Midbrain (tissue), 1 donor: ENCODE results near the gene KCNJ14.

ENCODE experiments used
- DNase-seq: peaks from one replicate; lab custom pipeline; 2025; lab: John Stamatoyannopoulos, UW

The KCNJ14 gene

DNA sequence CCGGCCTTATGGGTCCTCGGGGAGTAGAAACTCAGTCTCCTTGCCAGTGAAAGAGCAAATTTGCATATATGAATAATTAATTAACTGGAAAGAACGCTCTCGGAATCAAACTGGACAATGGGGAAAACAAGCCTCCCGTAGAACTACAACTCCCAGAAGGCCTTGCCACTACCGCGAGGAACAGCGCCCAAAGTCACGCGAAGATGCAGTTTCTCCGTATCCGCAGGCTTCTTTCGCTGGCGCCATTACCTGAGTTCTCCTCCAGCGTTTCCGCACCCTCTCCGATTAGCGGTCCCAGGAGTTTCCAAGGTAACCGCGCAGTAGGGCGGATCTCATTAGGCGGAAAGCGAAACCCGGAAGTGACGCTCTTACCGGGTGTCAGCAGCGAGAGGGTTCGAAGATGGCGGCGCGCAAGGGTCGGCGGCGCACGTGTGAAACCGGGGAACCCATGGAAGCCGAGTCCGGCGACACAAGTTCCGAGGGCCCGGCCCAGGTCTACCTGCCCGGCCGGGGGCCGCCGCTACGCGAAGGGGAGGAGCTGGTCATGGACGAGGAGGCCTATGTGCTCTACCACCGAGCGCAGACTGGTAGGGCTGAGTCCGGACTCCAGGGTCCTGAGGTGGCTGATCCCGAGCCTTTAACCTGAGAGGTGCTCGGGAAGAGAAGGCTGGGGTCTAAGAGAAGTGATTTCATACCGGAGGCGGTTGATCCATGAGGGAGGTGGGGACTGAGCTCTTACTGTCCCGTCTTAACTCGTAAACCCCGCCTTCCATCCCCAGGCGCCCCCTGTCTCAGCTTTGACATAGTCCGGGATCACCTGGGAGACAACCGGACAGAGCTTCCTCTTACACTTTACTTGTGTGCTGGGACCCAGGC, 9.5 kb upstream of the KCNJ14 start, which contains the start of gene GRWD1:
Gene GRWD1, plus strand, starts transcription at position 378 of the 876 bp plus-strand sequence. Its CDS starts 23 bp downstream, at position 401.
- peak; percentile 94 for DNase-seq

DNA sequence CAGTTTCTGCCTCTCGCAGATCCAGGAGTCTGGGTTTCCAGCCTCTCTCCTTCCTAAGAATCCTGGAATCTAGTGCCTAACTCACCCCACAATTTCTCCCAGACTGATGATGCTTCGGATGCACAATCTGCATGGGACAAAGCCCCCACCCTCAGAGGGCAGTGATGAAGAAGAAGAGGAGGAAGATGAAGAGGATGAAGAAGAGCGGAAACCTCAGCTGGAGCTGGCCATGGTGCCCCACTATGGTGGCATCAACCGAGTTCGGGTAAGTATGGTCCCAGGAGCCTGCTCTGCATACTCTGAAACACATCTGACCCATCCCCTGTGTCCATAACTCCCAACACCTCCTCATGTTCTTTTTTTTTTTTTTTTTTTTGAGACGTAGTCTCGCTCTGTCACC, 8.8 kb upstream of the KCNJ14 start:
- DNase-seq = no peak

DNA sequence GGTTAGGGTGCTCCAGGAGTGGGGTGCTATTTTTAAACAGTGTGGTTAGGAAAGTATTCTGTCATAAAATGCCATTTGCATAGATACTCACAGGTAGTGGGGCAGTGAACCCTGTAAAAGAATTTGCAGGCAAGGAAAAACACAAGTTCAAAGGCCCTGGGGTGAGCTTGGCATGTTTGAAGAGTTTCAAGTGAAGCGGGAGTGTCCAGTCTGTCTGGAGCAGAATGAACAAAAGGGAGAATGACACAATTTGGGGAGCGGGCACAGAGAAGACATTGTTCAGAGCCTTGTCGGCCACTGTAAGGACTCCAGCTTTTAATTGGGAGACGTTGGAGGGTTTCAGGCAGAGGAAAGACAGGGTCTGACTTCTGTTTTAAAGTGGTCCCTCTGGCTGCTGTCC, 6.8 kb upstream of the KCNJ14 start:
- no peak for DNase-seq

DNA sequence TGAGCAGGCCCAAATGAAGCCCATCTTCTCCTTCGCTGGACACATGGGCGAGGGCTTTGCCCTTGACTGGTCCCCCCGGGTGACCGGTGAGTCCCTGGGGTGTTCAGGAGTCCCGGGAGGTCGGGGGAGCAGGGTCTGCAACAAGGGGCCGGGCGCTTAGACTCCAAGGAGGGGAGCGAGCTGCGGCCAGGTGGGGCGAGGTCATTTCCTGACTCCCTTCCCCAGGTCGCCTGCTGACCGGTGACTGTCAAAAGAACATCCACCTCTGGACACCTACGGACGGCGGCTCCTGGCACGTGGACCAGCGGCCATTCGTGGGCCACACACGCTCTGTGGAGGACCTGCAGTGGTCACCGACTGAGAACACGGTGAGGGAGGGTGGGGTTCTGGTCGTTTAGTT, 4.9 kb upstream of the KCNJ14 start:
- no peak for DNase-seq

DNA sequence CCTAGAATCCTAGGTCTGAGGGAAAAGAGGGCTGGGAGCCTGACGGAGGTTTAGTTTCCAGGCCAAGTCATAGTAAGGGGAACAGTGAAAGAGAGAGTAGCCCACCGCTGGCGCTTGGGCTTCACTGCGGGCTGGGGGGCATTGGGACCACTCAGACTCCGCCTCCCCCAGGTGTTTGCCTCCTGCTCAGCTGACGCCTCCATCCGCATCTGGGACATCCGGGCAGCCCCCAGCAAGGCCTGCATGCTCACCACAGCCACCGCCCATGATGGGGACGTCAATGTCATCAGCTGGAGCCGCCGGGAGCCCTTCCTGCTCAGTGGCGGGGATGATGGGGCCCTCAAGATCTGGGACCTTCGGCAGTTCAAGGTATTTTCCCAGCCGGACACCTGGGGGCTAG, 4.5 kb upstream of the KCNJ14 start:
- DNase-seq = no peak

DNA sequence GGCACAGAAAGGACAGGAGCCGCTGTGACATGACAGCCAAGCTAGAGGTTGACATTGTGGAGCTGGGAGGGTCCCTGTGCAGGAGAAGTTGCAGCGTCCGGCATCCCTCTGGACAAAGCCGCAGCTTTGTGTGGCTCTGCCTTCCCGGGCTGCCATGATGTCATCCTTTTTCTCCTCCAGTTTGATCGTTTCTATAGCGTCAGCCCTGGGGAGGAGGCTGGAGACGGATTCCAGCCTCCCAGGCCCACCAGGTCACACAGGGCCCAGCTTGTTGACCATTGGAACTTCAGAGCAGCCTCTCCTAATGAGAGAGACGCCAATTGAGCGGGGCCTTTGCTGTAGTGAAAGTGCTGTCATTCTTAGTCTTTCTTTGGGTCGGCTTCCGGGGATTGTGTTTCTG, 3.8 kb upstream of the KCNJ14 start:
- no peak for DNase-seq

DNA sequence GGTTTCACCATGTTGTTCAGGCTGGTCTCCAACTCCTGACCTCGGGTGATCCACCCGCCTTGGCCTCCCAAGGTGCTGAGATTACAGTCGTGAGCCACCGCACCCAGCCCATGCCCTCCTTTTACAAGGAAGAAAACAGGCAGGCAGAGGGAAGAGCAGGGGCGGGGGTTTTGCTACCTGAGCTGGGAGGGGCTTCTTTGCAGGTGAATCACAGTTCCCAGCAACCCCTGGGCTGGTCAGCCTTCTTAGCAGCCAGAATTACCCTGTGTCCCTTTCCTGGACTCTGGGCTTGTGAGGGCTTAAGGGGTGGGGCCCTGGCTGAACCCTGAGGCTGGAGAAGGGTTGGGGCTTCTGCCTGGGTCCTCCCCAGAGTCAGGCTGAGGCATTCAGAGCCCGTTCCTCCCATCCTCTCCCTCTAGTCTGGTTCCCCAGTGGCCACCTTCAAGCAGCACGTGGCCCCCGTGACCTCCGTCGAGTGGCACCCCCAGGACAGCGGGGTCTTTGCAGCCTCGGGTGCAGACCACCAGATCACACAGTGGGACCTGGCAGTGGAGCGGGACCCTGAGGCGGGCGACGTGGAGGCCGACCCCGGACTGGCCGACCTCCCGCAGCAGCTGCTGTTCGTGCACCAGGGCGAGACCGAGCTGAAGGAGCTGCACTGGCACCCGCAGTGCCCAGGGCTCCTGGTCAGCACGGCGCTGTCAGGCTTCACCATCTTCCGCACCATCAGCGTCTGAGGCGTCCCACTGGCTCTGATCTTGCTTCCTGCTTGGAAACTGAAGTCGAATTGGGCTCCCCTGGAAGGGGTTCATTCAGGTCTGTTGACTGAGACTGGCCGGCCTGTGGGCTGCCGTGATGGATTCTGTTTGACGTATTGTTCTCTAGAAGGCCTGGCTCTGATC, 2.8 kb upstream of the KCNJ14 start:
- no peak for DNase-seq

DNA sequence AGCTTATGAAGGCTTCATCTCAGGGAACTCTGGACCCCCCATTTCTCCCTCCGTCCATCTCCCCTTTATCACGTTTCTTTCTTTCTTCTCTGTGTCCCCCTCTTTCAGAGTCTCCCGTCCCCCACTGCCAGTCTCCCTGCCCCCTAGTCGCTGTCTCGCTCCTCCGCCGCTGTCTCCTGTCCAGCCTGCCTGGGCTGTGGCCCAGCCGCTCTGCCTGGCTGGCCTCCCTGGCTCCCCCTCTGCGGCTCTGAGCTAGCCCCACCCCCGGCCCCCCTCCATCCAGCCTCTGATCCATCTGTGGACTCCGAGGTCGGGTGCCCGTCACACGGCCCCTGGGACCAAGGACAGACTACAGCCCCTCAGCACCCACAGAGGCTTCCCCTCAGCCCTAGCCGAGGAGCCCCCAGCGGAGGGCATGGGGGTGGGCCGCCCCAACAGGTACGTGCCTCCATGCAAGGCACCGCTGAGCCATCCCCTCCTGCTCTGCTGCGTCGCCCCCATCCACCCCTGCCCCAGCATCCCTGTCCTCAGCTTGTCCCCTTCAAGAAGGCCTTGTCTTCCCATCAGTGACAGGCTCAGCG, 1.1 kb upstream of the KCNJ14 start:
- peak; percentile 19 for DNase-seq

DNA sequence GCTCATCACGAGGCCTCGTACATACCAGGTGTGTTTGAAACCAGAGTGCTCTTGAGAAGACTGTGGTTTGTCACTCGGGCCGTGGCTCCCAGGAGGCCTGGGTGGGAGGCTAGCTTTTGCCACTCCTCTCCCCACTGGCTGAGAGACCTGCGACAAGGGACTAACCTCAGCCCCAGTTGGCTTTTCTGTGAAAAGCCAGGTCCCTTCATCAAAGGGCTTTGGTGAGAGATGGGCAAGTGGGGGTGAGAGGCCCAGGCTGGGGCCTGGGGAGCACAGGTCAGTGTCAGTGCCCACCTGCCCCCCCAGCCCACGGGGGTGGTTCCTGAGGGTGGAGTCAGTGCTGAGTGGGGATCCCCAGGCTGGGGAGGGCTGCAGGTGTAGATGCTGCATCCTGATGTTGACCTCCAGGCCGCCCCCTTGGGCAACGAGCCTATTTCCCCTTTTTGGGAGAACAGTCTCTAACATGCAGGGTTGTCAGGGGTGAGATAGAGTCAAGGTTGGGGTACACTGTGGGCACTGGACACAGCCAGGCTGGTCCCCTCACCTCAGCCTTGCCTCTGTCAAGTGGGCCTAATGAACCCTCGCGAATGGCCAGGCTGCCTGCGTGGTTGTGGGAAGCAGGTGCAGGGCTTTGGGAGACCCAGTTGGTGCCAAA, 661 bp downstream of the KCNJ14 start:
- DNase-seq = no peak

DNA sequence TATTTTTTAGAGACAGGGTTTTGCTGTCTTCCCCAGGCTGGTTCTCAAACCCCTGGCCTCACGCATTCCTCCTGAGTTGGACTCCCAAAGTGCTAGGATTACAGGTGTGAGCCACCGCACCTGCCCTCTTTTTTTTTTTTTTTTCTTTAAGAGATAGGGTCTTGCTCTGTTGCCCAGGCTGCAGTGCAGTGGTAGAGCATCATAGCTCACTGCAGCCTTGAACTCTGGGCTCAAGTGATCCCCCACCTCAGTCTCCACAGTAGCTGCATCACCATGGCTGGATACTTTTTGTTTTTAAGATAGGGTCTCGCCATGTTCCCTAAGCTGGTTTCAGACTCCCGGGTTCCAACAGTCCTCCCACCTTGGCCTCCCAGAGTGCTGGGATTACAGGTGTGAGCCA, 1.5 kb downstream of the KCNJ14 start:
- no peak for DNase-seq

DNA sequence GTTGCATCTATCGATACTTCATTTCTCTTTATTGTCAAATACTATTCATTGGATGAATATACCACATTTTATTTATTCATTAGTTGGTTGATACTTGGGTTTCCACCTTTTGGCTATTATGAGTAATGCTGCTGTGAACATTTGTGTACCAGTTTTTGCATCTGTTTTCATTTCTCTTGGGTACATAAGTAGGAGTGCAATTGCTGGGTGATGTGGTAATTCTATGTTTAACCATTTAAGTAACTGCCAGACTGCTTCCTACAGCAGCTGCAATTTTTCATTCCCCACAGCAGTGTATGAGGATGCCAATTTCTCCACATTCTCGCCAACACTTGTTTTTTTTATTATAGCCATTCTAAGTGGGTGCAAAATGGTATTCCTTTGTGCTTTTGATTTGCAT, 2.6 kb downstream of the KCNJ14 start:
- no peak for DNase-seq

DNA sequence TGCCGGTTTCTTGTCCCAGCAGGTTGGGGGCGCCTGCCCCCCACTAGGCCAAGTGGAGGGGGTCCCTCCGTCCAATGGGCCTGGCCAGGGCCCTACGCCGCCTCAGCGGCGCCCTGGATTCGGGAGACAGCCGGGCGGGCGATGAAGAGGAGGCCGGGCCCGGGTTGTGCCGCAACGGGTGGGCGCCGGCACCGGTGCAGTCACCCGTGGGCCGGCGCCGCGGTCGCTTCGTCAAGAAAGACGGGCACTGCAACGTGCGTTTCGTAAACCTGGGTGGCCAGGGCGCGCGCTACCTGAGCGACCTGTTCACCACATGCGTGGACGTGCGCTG, 6.2 kb downstream of the KCNJ14 start:
- DNase-seq = no peak

DNA sequence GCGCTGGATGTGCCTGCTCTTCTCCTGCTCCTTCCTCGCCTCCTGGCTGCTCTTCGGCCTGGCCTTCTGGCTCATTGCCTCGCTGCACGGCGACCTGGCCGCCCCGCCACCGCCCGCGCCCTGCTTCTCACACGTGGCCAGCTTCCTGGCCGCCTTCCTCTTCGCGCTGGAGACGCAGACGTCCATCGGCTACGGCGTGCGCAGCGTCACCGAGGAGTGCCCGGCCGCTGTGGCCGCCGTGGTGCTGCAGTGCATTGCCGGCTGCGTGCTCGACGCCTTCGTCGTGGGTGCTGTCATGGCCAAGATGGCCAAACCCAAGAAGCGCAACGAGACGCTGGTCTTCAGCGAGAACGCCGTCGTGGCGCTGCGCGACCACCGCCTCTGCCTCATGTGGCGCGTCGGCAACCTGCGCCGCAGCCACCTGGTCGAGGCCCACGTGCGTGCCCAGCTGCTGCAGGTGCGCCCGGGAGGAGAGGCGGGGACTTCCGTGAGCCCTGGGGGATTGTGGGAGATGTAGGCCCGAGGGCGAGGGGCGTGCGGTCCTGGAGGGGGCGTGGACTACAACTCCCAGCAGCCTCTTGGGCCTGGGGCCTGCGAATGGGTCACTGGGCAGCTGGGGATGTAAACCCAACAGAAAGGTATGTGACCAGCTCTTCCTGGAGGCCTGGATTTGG, 6.7 kb downstream of the KCNJ14 start:
- no peak for DNase-seq

DNA sequence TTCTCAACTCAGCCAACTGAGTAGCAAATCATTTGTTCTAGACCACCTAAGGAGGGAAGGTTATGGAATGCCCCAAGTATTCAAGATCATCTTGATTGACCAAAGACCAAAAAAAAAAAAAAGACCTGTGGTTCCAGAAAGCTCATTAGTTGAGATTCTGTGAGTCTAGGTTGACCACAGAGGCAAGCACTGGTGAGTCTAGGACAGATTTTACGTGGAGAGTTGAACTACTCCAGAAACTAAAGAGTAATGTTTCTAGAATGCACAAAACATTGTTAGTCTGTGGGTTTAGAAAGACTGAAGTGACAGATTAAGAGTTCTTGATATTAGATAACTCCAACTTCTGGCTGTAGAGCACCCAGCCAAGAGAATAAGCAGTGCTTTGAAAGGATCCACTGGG, 9.8 kb downstream of the KCNJ14 start:
- DNase-seq = no peak

DNA sequence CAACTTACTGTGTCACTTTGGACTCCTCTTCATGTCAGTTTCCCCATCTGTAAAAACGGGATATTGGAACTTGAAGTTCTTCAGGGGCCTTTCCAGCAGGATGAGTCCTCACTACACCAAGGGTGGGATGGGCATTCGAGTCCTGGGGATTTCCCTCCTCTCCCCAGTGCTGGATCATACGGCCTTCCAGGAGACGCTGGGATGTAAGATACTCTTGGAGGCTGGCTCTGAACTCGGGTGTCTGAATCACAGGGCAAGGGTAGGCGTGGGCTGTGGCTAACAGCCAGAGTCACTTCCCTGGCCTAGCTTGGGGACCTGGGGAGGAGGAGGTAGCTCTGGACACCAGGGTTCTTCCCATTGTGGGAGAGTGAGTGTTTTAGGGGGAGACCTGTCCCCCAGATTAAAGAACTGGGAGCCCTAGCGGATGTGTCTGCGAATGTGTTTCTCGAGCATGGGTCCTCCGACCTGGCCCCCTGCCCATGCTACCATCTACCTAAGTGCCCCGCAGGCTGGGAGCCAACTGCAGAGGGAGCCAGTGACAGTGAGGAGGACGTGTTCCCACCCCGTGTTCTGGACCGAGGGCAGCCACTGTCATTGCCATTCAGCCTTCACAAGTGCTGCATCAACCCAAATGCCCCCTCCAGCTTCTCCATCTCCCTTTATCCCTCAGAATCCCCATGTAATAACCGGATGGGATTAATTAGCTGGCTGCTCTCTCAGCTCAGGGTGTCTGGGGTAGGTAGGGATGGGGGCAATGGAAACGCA, 11.4 kb downstream of the KCNJ14 start:
- no peak for DNase-seq

DNA sequence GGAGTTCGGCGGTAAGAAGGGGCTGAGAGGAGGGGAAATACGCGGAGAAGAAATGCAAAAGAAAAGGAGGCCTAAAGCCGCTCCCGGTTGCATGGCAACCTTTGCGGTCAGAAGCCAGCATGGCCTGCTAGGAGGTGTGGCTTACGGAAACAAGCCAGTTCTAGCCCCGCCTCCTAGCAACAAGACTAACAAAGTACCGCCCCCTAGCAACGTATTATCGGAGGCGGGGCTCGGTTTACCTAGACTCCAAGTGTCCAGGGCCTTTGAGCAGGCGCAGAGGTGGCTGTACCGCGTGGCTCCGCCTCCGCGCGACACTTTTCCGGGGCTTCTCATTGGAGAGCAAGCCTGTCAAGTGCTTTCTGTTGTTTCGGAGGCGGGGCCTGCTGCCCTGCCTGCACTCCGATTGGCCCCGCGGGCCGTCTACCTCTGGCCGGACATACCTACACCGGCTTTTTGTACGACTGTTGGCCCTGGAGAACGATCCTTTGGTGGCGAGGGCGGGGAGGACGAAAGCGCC, 13.5 kb downstream of the KCNJ14 start:
- DNase-seq = peak; percentile 100

DNA sequence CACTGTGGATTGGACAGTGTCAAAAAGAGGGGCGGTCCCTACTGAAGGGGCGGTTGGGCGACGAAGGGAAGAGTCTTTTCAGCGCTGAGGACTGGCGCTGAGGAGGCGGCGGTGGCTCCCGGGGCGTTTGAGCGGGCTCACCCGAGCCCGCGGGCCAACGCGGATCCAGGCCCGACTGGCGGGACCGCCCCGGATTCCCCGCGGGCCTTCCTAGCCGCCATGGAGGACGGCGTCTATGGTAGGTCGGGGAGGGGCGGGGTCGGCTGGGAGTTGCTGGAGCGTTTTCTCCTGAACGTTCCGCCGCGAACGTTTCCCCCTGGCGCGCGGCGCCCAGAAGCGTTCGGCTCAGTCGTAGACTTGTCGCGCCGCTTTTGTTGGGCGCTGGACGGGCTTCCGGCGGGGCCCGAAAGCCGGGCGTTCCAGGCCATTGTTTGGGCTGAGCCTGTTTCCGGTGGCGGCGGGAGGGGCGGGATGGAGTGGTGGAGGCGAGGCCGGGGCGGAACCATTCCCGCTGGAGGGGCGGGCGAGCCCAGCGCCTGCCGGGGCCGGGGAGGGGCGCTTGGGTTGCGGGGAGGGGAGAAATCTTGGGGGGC, 14.0 kb downstream of the KCNJ14 start, which contains the start of gene CYTH2:
Gene CYTH2, plus strand, starts transcription at position 81 of the 593 bp plus-strand sequence. Its CDS starts 139 bp downstream, at position 220.
- peak; percentile 82 for DNase-seq

DNA sequence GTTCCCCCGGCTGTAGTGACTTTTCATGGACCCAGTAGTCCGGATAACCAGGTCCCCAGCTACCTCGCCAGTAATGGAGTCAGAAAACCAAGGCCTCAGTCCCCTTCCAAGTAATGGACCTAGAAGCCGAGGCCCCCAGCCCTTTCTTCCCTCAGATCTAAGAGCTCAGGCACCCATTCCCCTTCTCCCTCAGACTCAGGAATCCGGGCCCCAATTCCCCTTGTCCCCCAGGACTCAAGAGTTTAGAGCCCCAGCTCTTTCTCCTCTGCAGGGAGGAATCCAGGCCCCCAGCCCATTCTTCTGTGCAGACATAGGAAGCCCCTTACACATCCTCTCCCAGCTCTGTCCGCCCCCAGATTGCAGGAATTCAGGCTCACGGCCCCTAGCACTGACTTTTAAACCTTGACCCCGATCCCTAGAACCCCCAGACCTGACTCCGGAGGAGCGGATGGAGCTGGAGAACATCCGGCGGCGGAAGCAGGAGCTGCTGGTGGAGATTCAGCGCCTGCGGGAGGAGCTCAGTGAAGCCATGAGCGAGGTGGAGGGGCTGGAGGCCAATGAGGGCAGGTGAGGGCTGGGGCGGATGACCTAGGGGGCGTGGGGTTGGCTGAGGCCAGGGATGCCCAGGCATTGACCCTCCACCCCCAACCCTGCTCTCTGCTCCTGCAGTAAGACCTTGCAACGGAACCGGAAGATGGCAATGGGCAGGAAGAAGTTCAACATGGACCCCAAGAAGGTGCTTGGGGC, 14.7 kb downstream of the KCNJ14 start:
- DNase-seq = no peak

DNA sequence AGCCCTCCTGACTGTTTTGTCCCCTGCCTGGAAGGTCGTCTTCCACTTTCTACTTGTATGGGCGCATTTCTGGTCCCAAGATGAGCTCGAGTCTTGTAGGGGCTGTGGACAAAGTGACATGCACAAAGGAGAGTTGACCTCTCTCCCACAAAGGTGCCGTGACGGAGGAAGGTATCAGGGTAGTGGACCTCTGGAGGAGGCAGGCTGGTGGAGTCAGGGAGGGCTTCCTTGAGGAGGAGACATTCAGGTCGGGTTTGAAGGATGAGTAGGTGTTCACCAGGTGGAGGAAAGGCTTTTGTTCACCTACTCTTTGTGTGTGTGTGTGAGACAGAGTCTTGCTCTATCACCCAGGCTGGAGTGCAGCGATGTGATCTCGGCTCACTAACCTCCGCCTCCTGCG, 15.5 kb downstream of the KCNJ14 start:
- DNase-seq = no peak
